PC-3 (cell line): ENCODE measurements around the gene DST. TPM values are rescaled to one million over a fixed set of nuclear protein-coding genes. Genes with fewer than 3 reads are reported as not detected.
A peak's percentile ranks its signal among the peaks of the same experiment; 100 is the strongest.

Experiments
- ATAC-seq: fragments of 200-7000 bp; cut with Tn5 transposase; 2 replicates; pipeline ENCODE4 v1.9.1; 2020; ENCODE audit warnings: mild to moderate bottlenecking, moderate library complexity
- BruUV-seq: library from RNA; stranded (reverse); fragments of 400-500 nt; replicated peaks from 2 replicates; lab custom pipeline; 2021; lab: Mats Ljungman, UMichigan
- CTCF ChIA-PET: fragments of 300-600 bp; sonication (Branson Sonifier 250); formaldehyde crosslinking; loops from one replicate; lab custom pipeline; 2022; ENCODE audit warnings: antibody characterized with exemption; lab: Charles Lee
- POLR2A ChIA-PET: fragments of 300-600 bp; sonication (Branson Sonifier 250); formaldehyde crosslinking; loops from one replicate; lab custom pipeline; 2022; ENCODE audit warnings: antibody characterized with exemption; ENCODE audit not compliant: unreplicated experiment; lab: Charles Lee
- DNase-seq: peaks from one replicate; pipeline ENCODE4 v3.0.0-alpha.2; 2015
- H2AFZ ChIP-seq: fragments of 300-600 bp; sonication (generic); 2 replicates; pipeline ENCODE4 v1.6.0; 2016; ENCODE audit warnings: antibody characterized with exemption, low read length
- H3F3A ChIP-seq: fragments of 300-600 bp; sonication (generic); one replicate; pipeline ENCODE4 v1.6.0; 2017; ENCODE audit warnings: antibody characterized with exemption, low read length, control low read depth, mild to moderate bottlenecking; ENCODE audit not compliant: unreplicated experiment
- H3K27ac ChIP-seq: fragments of 300-600 bp; sonication (generic); 2 replicates; pipeline ENCODE4 v1.5.1; 2016; ENCODE audit warnings: mild to moderate bottlenecking, low read length
- H3K27me3 ChIP-seq: fragments of 300-600 bp; sonication (generic); 2 replicates; pipeline ENCODE4 v1.6.1; 2016; ENCODE audit warnings: low read length, mixed read lengths
- H3K36me3 ChIP-seq: fragments of 300-600 bp; sonication (generic); 2 replicates; pipeline ENCODE4 v1.6.1; 2016; ENCODE audit warnings: low read depth, mixed run types, low read length, mixed read lengths
- H3K4me1 ChIP-seq: fragments of 300-600 bp; sonication (generic); 2 replicates; pipeline ENCODE4 v1.5.1; 2016; ENCODE audit warnings: low read length; ENCODE audit not compliant: insufficient read depth
- H3K4me2 ChIP-seq: fragments of 300-600 bp; sonication (generic); 2 replicates; pipeline ENCODE4 v1.6.0; 2016; ENCODE audit warnings: low read length
- H3K4me3 ChIP-seq: fragments of 300-600 bp; sonication (generic); 2 replicates; pipeline ENCODE4 v1.5.1; 2016; ENCODE audit warnings: mild to moderate bottlenecking, low read length, mixed read lengths
- H3K79me2 ChIP-seq: fragments of 300-600 bp; sonication (generic); 2 replicates; pipeline ENCODE4 v1.6.1; 2017; ENCODE audit warnings: low read length, mixed read lengths
- H3K9ac ChIP-seq: fragments of 300-600 bp; sonication (generic); 2 replicates; pipeline ENCODE4 v1.6.0; 2016; ENCODE audit warnings: mild to moderate bottlenecking, low read length
- H3K9me2 ChIP-seq: fragments of 300-600 bp; sonication (generic); replicated peaks from 2 replicates; pipeline ENCODE4 v1.6.1; 2016; ENCODE audit warnings: mixed run types, low read length, mixed read lengths
- H3K9me3 ChIP-seq: fragments of 300-600 bp; sonication (generic); 2 replicates; pipeline ENCODE4 v1.6.1; 2016; ENCODE audit warnings: low read length, mixed read lengths
- H4K20me1 ChIP-seq: fragments of 300-600 bp; sonication (generic); 2 replicates; pipeline ENCODE4 v1.6.1; 2016; ENCODE audit warnings: low read length, mixed read lengths
- EZH2 ChIP-seq: fragments of 300-600 bp; sonication (generic); IDR thresholded peaks from one replicate; pipeline ENCODE4 v1.6.1; 2017; ENCODE audit warnings: antibody characterized with exemption, mild to moderate bottlenecking, low read length; ENCODE audit not compliant: unreplicated experiment
- EZH2phosphoT487 ChIP-seq: fragments of 300-600 bp; sonication (generic); IDR thresholded peaks from 2 replicates; pipeline ENCODE4 v1.6.1; 2018; ENCODE audit warnings: mild to moderate bottlenecking, antibody characterized with exemption, low read length, borderline replicate concordance
- intact Hi-C: fragments of 100-400 bp; cut with micrococcal nuclease; formaldehyde crosslinking; loops from 2 replicates; pipeline ENCODE4 v1.9.0; 2023
- total RNA-seq: library from RNA; depleted of rRNA; stranded (reverse); fragments of >200 nt; gene quantifications from 2 replicates; pipeline ENCODE4 v1.2.3, GENCODE V29; 2014
- TF ChIP-seq, protein P1 (sequence below): fragments of 300-600 bp; sonication (generic); conservative IDR thresholded peaks from 2 replicates; pipeline ENCODE4 v1.5.1; 2017; ENCODE audit warnings: antibody characterized with exemption, low read depth, mild to moderate bottlenecking, low read length

Gene DST
- total RNA-seq, 1 experiment from 2014 or later, result 81.5 TPM

DNA sequence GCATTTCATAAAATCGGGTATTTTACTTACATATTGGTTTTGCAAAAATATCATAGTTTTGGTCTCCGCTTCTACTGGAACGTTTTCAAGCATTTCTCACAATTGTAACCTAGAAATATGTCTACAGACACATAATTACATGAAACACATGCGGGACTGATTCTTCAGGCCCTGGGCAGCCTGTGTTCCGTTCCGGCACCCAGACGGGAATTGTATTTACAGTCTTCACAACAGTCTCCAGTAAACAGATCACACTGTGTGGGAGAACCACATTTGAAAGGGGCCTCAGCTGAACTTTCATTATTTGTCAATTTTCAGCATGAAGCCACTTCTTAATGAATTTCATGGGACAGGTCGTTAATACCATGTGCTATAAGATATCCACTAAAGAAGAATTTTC lies 196.9 kb downstream of the DST start:
- H3K36me3 ChIP-seq, result no peaks in the 10 kb centered on the region
- no TSS peak for BruUV-seq
- H2AFZ ChIP-seq, result no peak overlapping the region
- no peak overlapping the region for H3K9ac ChIP-seq
- DNase-seq (no peak), ATAC-seq (no peak)
- H3K4me1 ChIP-seq, result no peaks in the 10 kb centered on the region
- H3K27ac ChIP-seq, result no peak overlapping the region
- H3K4me3 ChIP-seq, result no peak overlapping the region
- ChIA-PET CTCF (no interaction called here), POLR2A (no interaction called here)
- no peaks in the 10 kb centered on the region for H3K27me3 ChIP-seq
- no peaks in the 10 kb centered on the region for H3F3A ChIP-seq
- no peaks in the 10 kb centered on the region for H3K9me3 ChIP-seq
- no peak for TF ChIP-seq EZH2
- TF ChIP-seq, protein P1, sequence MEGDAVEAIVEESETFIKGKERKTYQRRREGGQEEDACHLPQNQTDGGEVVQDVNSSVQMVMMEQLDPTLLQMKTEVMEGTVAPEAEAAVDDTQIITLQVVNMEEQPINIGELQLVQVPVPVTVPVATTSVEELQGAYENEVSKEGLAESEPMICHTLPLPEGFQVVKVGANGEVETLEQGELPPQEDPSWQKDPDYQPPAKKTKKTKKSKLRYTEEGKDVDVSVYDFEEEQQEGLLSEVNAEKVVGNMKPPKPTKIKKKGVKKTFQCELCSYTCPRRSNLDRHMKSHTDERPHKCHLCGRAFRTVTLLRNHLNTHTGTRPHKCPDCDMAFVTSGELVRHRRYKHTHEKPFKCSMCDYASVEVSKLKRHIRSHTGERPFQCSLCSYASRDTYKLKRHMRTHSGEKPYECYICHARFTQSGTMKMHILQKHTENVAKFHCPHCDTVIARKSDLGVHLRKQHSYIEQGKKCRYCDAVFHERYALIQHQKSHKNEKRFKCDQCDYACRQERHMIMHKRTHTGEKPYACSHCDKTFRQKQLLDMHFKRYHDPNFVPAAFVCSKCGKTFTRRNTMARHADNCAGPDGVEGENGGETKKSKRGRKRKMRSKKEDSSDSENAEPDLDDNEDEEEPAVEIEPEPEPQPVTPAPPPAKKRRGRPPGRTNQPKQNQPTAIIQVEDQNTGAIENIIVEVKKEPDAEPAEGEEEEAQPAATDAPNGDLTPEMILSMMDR, result no peak
- no peak for TF ChIP-seq EZH2phosphoT487
- intact Hi-C loops, result no loop called here
- no peak overlapping the region for H3K4me2 ChIP-seq
- no peaks in the 10 kb centered on the region for H3K9me2 ChIP-seq
- H3K79me2 ChIP-seq, result no peaks in the 10 kb centered on the region
- H4K20me1 ChIP-seq, result no peaks in the 10 kb centered on the region

DNA sequence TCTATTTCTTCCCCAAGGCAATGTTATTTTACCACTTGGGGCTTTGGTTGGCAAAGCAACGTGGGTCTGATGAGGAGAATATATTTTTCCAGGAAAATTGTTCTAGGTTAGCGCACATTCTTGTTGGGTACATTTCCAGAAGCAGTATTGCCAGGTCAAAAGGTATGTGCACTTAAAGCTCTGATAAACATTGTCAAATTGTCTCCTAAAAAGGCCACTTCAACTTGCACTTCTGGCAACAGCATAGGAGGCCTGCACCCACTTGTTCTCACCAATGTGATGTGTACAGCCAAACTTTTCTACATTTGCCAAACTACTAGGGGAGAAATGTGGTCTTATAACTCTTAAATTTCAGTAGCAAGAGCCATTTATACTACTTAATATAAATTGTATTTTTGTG lies 197.8 kb downstream of the DST start:
- no peaks in the 10 kb centered on the region for H3K36me3 ChIP-seq
- intact Hi-C loops, result no loop called here
- TF ChIP-seq EZH2 (no peak), EZH2phosphoT487 (no peak)
- TF ChIP-seq, protein P1, result no peak
- POLR2A ChIA-PET, result no interaction called here
- H3K4me3 ChIP-seq, result no peak overlapping the region
- H3K4me2 ChIP-seq, result no peak overlapping the region
- ATAC-seq (no peak), DNase-seq (no peak)
- H3K27ac ChIP-seq, result no peak overlapping the region
- CTCF ChIA-PET, result no interaction called here
- H3K9ac ChIP-seq, result no peak overlapping the region
- H3K9me3 ChIP-seq, result 0 out of 2 replicates have a peak, but pooled peaks cover under 1% of the 10 kb centered on the region
- no peaks in the 10 kb centered on the region for H3K79me2 ChIP-seq
- peaks cover 5% of the 10 kb centered on the region; the same call in 1 of the 2 replicates for H3K4me1 ChIP-seq
- H4K20me1 ChIP-seq, result no peaks in the 10 kb centered on the region
- H3K9me2 ChIP-seq, result no peaks in the 10 kb centered on the region
- H3K27me3 ChIP-seq, result no peaks in the 10 kb centered on the region
- H3F3A ChIP-seq, result no peaks in the 10 kb centered on the region
- BruUV-seq, result no TSS peak
- H2AFZ ChIP-seq, result no peak overlapping the region

DNA sequence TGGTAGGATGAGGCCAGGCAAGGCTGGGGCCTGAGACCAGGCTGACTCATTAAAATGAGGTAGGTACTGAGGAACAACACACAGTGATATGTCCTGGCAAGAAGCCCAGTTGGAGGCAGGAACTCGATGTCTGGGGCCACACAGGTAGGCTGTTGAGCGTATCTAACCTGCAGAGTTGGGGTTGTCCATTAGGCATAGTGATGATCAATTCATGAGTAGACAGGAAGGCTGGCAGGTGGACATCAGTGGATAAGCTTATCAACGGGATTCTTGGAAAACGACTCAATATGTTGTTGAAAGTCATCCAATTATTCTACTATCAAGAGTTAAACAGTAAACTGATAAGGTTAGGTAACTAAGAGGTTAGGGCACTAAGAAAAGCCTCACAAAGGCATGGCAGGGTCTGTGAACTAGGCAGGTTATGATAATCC lies 202.1 kb downstream of the DST start:
- no peak overlapping the region for H3K9ac ChIP-seq

More for the DNA sequence above, 202.1 kb downstream of the DST start:
- DNase-seq (peak; percentile 31), ATAC-seq (no peak)
- Histone ChIP-seq H3K9me3 (peaks cover 7% of the 10 kb centered on the region; the same call in 1 of the 2 replicates), H3K27me3 (no peaks in the 10 kb centered on the region), H3K79me2 (no peaks in the 10 kb centered on the region), H3K9me2 (no peaks in the 10 kb centered on the region), H3K4me3 (no peak overlapping the region), H3F3A (no peaks in the 10 kb centered on the region), H3K4me2 (no peak overlapping the region), H4K20me1 (no peaks in the 10 kb centered on the region), H2AFZ (no peak overlapping the region), H3K4me1 (peaks cover 25% of the 10 kb centered on the region), H3K27ac (no peak overlapping the region), H3K36me3 (no peaks in the 10 kb centered on the region)
- no peak for TF ChIP-seq EZH2
- no peak for TF ChIP-seq EZH2phosphoT487
- TF ChIP-seq, protein P1, result no peak
- intact Hi-C loops, result no loop called here
- POLR2A ChIA-PET, result no interaction called here
- CTCF ChIA-PET, result no interaction called here
- no TSS peak for BruUV-seq
